Tibial artery (tissue), 4 donors: ENCODE measurements around the gene TSHZ1.

Experiments used
- DNase-seq, 2 donors: peaks; one replicate each; pipeline ENCODE4 v3.0.0-alpha.2; 2019
- H3K27ac ChIP-seq, 2 donors: fragments of 200-600 bp; sonication (generic) in 1 of 2; 1 replicate in 1 of 2; 2 replicates in 1 of 2; pipeline ENCODE4 v1.5.1; 2018 to 2019; ENCODE audit warnings: mild to moderate bottlenecking in 1 of 2
- H3K27me3 ChIP-seq, 2 donors: fragments of 200-600 bp; sonication (generic) in 1 of 2; one replicate each; pipeline versions ENCODE4 v1.5.1 to v1.6.0; 2016 to 2019
- H3K36me3 ChIP-seq, 3 donors: fragments of 200-600 bp; sonication (generic) in 2 of 3; one replicate each; pipeline ENCODE4 v1.5.1; 2016 to 2019; ENCODE audit warnings: mild to moderate bottlenecking in 2 of 3
- H3K4me1 ChIP-seq, 4 donors: fragments of 200-600 bp; sonication (generic) in 2 of 4; 1 replicate in 3 of 4; 2 replicates in 1 of 4; pipeline ENCODE4 v1.5.1; 2016 to 2019
- H3K4me3 ChIP-seq, 2 donors: fragments of 200-600 bp; sonication (generic) in 1 of 2; 1 replicate in 1 of 2; 2 replicates in 1 of 2; pipeline ENCODE4 v1.5.1; 2018 to 2019; ENCODE audit warnings: mild to moderate bottlenecking in 2 of 2
- H3K9me3 ChIP-seq, 3 donors: fragments of 200-600 bp; sonication (generic) in 1 of 3; one replicate each; pipeline ENCODE4 v1.5.1; 2016 to 2019
- CTCF ChIP-seq, 2 experiments: fragments of 200-600 bp in 1 of 2; fragments of 450-650 bp in 1 of 2; IDR thresholded peaks; one replicate each; pipeline ENCODE4 v1.5.1; 2017 to 2019; ENCODE audit warnings: antibody characterized with exemption in 2 of 2, mild to moderate bottlenecking in 1 of 2, moderate library complexity in 1 of 2
- intact Hi-C: fragments of 100-400 bp; cut with DNase I; formaldehyde crosslinking; loops from one replicate; pipeline ENCODE4 v1.15.0; 2023; ENCODE audit warnings: low total_unique reads

Gene TSHZ1

GRCh38 chr18:75247611-75248421 lies 37.2 kb downstream of the TSHZ1 start:
- intact Hi-C loops = no loop called here
- H3K9me3 ChIP-seq = no peaks in the 10 kb centered on the region
- TF ChIP-seq CTCF (IDR thresholded peaks at IDR 0.05) = no peak
- H3K27me3 ChIP-seq = no peaks in the 10 kb centered on the region
- no peaks in the 10 kb centered on the region for H3K36me3 ChIP-seq
- H3K4me1 ChIP-seq = peaks cover 0 to 32% (median 17%) of the 10 kb centered on the region in 4 donors
- H3K4me3 ChIP-seq = peak overlapping the region; percentile 47 to 48
- DNase-seq = no peak
- peak overlapping the region; percentile 53 to 68 for H3K27ac ChIP-seq

- no peak for TF ChIP-seq CTCF (IDR thresholded peaks at IDR 0.05)
- H3K4me1 ChIP-seq = peaks cover 0 to 39% (median 24%) of the 10 kb centered on the region in 4 donors
- no peaks in the 10 kb centered on the region for H3K36me3 ChIP-seq
- no peaks in the 10 kb centered on the region for H3K27me3 ChIP-seq
- H3K9me3 ChIP-seq = no peaks in the 10 kb centered on the region
- peak overlapping the region; percentile 47 to 48 for H3K4me3 ChIP-seq
- intact Hi-C loops = no loop called here
- H3K27ac ChIP-seq = peak overlapping the region; percentile 53 to 68
- DNase-seq = no peak
Observed at GRCh38 chr18:75248426-75249174, 38.0 kb downstream of the TSHZ1 start.

- Histone ChIP-seq H3K4me1 (peaks cover 0 to 44% (median 28%) of the 10 kb centered on the region in 4 donors), H3K9me3 (no peaks in the 10 kb centered on the region), H3K36me3 (no peaks in the 10 kb centered on the region), H3K27ac (peak overlapping the region; percentile 53 to 68), H3K27me3 (no peaks in the 10 kb centered on the region), H3K4me3 (no peak overlapping the region)
- intact Hi-C loops = no loop called here
- TF ChIP-seq CTCF (IDR thresholded peaks at IDR 0.05) = no peak
- DNase-seq = no peak
Observed at GRCh38 chr18:75249175-75249518, 38.5 kb downstream of the TSHZ1 start.

- H3K27ac ChIP-seq = no peak overlapping the region
- peaks cover 0 to 44% (median 28%) of the 10 kb centered on the region in 4 donors for H3K4me1 ChIP-seq
- H3K4me3 ChIP-seq = no peak overlapping the region
- TF ChIP-seq CTCF (IDR thresholded peaks at IDR 0.05) = no peak
- no peak for DNase-seq
- H3K27me3 ChIP-seq = no peaks in the 10 kb centered on the region
- no peaks in the 10 kb centered on the region for H3K9me3 ChIP-seq
- no peaks in the 10 kb centered on the region for H3K36me3 ChIP-seq
- intact Hi-C loops = no loop called here
Observed at GRCh38 chr18:75249672-75250470, 39.3 kb downstream of the TSHZ1 start.

GRCh38 chr18:75250471-75250821 lies 39.8 kb downstream of the TSHZ1 start:
- intact Hi-C loops = no loop called here
- TF ChIP-seq CTCF (IDR thresholded peaks at IDR 0.05) = no peak
- DNase-seq = no peak
- Histone ChIP-seq H3K4me1 (peaks cover 0 to 44% (median 28%) of the 10 kb centered on the region in 4 donors), H3K4me3 (no peak overlapping the region), H3K27ac (no peak overlapping the region), H3K9me3 (no peaks in the 10 kb centered on the region), H3K27me3 (no peaks in the 10 kb centered on the region), H3K36me3 (no peaks in the 10 kb centered on the region)
